SJSA1 (cell line): ENCODE data around the gene CPSF3. TPM values are rescaled to one million over a fixed set of nuclear protein-coding genes. Genes with fewer than 3 reads are reported as not detected.
A peak's percentile ranks its signal among the peaks of the same experiment; 100 is the strongest.

Source experiments
- DNase-seq, 2 experiments: peaks; one replicate each; pipeline ENCODE4 v3.0.0-alpha.2; 2015 to 2020; ENCODE audit warnings: low spot score in 2 of 2, low read depth in 1 of 2
- H3K27ac ChIP-seq: fragments of 250-450 bp; sonication (Bioruptor Pico); 2 replicates; pipeline ENCODE4 v1.5.1; 2020; ENCODE audit warnings: mild to moderate bottlenecking, moderate library complexity
- H3K27me3 ChIP-seq: fragments of 250-450 bp; sonication (Bioruptor Pico); replicated peaks from 2 replicates; pipeline ENCODE4 v1.5.1; 2020; ENCODE audit warnings: mild to moderate bottlenecking, moderate library complexity
- H3K36me3 ChIP-seq: fragments of 250-450 bp; sonication (Bioruptor Pico); 2 replicates; pipeline ENCODE4 v1.5.1; 2020; ENCODE audit warnings: mild to moderate bottlenecking
- H3K4me1 ChIP-seq: fragments of 250-450 bp; sonication (Bioruptor Pico); replicated peaks from 2 replicates; pipeline ENCODE4 v1.6.1; 2021; ENCODE audit warnings: mild to moderate bottlenecking
- H3K4me3 ChIP-seq: fragments of 250-450 bp; sonication (Bioruptor Pico); 2 replicates; pipeline ENCODE4 v1.5.1; 2020; ENCODE audit warnings: mild to moderate bottlenecking
- H3K9me3 ChIP-seq: fragments of 250-450 bp; sonication (Bioruptor Pico); replicated peaks from 2 replicates; pipeline ENCODE4 v1.5.1; 2020; ENCODE audit warnings: mild to moderate bottlenecking
- total RNA-seq: library from RNA; depleted of rRNA; stranded (reverse); fragments of >200 nt; shearing (Covaris generic); gene quantifications from 2 replicates; pipeline ENCODE4 v1.2.3, GENCODE V29; 2014

CPSF3 gene
- total RNA-seq, 1 experiment from 2014 or later: 52.6 TPM

DNA sequence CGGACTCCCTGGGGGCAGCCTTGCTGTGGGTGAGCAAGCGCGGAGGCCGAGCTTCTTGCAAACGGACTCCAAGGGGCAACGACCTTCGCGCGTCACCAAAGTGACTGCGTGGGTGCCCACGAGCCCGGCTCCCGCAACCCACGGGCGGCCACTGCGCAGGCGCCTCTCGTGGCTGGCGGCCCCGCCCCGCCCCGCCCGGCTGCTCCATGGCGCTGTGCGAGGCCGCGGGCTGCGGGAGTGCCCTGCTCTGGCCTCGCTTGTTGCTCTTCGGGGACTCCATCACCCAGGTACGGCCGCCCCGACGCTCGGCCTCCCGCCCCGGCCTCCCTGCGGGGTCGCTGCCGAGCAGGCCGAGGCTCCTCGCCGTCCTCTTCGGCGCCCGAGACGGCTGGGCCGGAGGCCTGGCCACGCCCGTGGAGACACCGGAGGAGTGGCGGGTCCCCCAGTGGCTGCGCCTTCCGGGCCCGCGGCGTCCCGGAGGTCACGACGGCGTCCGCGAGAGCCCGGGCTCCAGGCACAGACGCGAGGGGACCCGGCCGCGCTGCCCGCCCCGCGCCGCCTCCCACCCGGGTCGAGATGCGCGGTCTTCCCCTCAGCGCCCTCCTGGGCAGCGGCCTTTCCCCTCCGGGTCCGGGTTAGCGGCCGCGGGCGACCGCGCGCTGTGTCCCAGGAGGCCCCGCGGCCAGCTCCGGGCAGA is 51.1 kb downstream of the CPSF3 start, which contains the start of gene IAH1:
IAH1 (plus strand) TSS at position 191 of the 697 bp plus-strand sequence; CDS start at position 207, 16 bp downstream.
- H3K4me1 ChIP-seq: peaks cover 17% of the 10 kb centered on the region
- peak within 1 kb of the TSS; percentile 76 for H3K27ac ChIP-seq
- H3K36me3 ChIP-seq: peaks cover 70% of the 10 kb centered on the region
- no peaks in the 10 kb centered on the region for H3K27me3 ChIP-seq
- peak within 1 kb of the TSS; percentile 87 for H3K4me3 ChIP-seq
- DNase-seq: peak; percentile 53 to 87
- H3K9me3 ChIP-seq: no peaks in the 10 kb centered on the region

DNA sequence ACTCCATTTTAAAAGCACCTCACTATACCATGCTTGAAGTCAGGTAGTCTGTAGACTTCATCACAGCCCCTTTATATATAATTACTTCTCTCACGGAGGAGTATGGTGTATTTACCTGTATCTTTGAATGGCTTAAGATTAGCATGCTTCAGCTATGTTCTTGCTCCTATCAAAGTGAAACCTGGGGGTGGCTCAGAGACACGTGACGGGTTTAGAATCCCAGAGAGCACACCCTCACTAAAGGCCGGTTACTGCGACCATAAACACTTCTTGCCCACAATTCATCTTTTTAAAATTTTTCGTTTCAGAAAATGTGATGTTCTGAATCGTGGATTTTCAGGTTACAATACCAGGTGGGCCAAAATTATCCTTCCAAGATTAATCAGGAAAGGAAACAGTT is 54.5 kb downstream of the CPSF3 start:
- peaks cover 32% of the 10 kb centered on the region for H3K4me1 ChIP-seq
- no peak overlapping the region for H3K27ac ChIP-seq
- H3K36me3 ChIP-seq: peaks cover 82% of the 10 kb centered on the region
- H3K4me3 ChIP-seq: no peak overlapping the region
- H3K9me3 ChIP-seq: no peaks in the 10 kb centered on the region
- DNase-seq: no peak
- no peaks in the 10 kb centered on the region for H3K27me3 ChIP-seq

GRCh38 chr2:9478526-9478925 is 55.1 kb downstream of the CPSF3 start:
- peaks cover 82% of the 10 kb centered on the region for H3K36me3 ChIP-seq
- H3K9me3 ChIP-seq: no peaks in the 10 kb centered on the region
- H3K4me3 ChIP-seq: no peak overlapping the region

DNA sequence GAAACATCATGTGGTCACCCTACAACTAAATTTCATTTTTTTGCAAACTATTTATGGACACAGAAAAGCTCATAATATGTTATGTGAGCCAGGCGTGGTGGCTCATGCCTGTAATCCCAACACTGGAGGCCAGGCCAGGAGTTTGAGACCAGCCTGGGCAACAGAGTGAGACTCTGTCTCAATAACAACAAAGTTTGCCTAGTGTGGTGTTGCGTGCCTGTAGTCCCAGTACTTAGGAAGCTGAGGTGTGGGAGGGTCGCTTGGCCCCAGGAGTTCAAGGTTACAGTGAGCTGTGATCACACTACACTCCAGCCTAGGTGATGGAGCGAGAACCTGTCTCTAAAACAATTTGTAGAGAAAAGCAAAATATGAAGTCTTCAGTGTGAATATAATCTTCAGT is 56.7 kb downstream of the CPSF3 start:
- Histone ChIP-seq H3K36me3 (peaks cover 85% of the 10 kb centered on the region), H3K27me3 (no peaks in the 10 kb centered on the region), H3K4me1 (peaks cover 26% of the 10 kb centered on the region), H3K27ac (no peak overlapping the region), H3K4me3 (no peak overlapping the region), H3K9me3 (no peaks in the 10 kb centered on the region)
- peak in 1 of 2 experiments; percentile 30 for DNase-seq

More at GRCh38 chr2:9478526-9478925, 55.1 kb downstream of the CPSF3 start:
- DNase-seq: no peak
- Histone ChIP-seq H3K27ac (no peak overlapping the region), H3K4me1 (peaks cover 32% of the 10 kb centered on the region), H3K27me3 (no peaks in the 10 kb centered on the region)

GRCh38 chr2:9483107-9483506 is 59.7 kb downstream of the CPSF3 start:
- H3K27me3 ChIP-seq: no peaks in the 10 kb centered on the region
- peaks cover 15% of the 10 kb centered on the region for H3K4me1 ChIP-seq
- no peaks in the 10 kb centered on the region for H3K9me3 ChIP-seq
- H3K36me3 ChIP-seq: peaks cover 93% of the 10 kb centered on the region
- DNase-seq: no peak
- no peak overlapping the region for H3K4me3 ChIP-seq
- H3K27ac ChIP-seq: no peak overlapping the region

- peaks cover 15% of the 10 kb centered on the region for H3K4me1 ChIP-seq
- H3K27me3 ChIP-seq: no peaks in the 10 kb centered on the region
- H3K27ac ChIP-seq: no peak overlapping the region
- peaks cover 96% of the 10 kb centered on the region for H3K36me3 ChIP-seq
- H3K4me3 ChIP-seq: no peak overlapping the region
- no peaks in the 10 kb centered on the region for H3K9me3 ChIP-seq
- DNase-seq: peak in 1 of 2 experiments; percentile 27
Measured at GRCh38 chr2:9484533-9484932, 61.1 kb downstream of the CPSF3 start.

DNA sequence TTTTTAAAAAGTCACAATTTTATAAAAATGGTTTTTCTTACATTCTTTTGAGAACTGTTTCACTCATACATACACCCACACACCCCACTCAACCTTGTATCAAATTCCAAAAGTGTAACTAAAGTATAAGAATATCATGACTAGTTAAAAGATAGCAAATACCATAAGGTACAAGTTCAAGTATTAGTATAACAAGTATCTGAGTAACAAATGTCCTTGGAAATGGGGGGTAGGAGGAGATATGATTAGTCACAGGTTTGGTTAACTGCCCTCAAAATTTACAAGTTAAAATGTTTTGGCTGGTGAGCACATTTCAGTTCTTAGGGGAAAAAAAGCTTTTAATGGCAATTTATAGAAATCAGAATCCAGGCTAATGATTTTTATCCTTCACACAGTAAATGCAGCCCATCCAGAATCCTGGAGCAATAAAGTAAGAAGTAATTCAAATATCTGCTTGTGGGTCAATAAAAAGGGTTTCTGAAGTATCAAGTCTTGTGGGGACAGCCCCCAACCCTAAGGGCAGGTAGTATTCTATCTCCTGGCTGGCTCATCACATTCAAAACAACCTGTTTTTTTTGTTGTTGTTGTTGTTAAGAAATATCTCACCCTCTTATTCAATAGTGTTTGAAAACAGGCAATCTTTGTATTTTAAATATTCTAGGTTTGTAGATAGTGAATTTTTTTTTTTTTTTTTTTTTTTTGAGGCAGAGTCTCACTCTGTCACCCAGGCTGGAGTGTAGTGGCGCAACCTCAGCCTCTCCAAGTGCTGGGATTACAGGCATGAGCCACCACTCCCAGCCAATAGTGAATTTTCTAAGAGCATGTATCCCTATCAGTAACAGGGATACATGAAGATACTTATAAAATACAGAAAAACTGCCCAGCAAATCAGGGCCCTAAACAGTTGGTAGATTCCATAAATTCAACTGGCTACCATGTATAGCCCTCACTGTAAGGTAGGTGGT is 65.4 kb downstream of the CPSF3 start:
- Histone ChIP-seq H3K27me3 (no peaks in the 10 kb centered on the region), H3K4me1 (no peaks in the 10 kb centered on the region), H3K4me3 (no peak overlapping the region), H3K27ac (no peak overlapping the region), H3K36me3 (peaks cover 99% of the 10 kb centered on the region), H3K9me3 (no peaks in the 10 kb centered on the region)
- no peak for DNase-seq

- Histone ChIP-seq H3K27ac (no peak overlapping the region), H3K27me3 (no peaks in the 10 kb centered on the region), H3K36me3 (peaks cover 94% of the 10 kb centered on the region)
Measured at GRCh38 chr2:9490789-9491188, 67.3 kb downstream of the CPSF3 start.

DNA sequence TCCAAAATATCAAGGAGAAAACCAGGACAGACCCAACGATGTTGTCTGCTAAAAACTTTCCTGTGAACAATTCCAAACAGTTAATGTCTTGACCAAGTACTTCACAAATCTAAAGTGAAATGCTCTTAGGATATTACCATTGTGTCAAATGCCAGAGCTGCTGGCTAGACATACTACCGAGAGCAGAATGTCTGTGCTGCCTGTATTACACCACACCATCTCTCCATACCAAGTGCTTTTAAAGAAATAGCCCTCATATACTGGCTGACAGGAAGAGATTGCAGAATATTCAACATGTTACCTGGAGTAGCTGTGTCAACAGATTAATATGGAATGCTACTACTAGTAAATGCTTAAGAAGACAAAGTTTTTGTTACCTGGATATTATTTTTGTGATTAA is 69.5 kb downstream of the CPSF3 start:
- H3K27me3 ChIP-seq: no peaks in the 10 kb centered on the region
- H3K9me3 ChIP-seq: no peaks in the 10 kb centered on the region
- DNase-seq: no peak
- H3K36me3 ChIP-seq: peaks cover 88% of the 10 kb centered on the region
- no peak overlapping the region for H3K4me3 ChIP-seq
- H3K27ac ChIP-seq: no peak overlapping the region
- peaks cover under 1% of the 10 kb centered on the region for H3K4me1 ChIP-seq

More at GRCh38 chr2:9490789-9491188, 67.3 kb downstream of the CPSF3 start:
- Histone ChIP-seq H3K9me3 (no peaks in the 10 kb centered on the region), H3K4me1 (no peaks in the 10 kb centered on the region), H3K4me3 (no peak overlapping the region)
- DNase-seq: no peak

GRCh38 chr2:9493478-9493877 is 70.0 kb downstream of the CPSF3 start:
- Histone ChIP-seq H3K4me1 (peaks cover 6% of the 10 kb centered on the region), H3K4me3 (no peak overlapping the region), H3K36me3 (peaks cover 86% of the 10 kb centered on the region), H3K9me3 (no peaks in the 10 kb centered on the region), H3K27me3 (no peaks in the 10 kb centered on the region), H3K27ac (no peak overlapping the region)
- no peak for DNase-seq

DNA sequence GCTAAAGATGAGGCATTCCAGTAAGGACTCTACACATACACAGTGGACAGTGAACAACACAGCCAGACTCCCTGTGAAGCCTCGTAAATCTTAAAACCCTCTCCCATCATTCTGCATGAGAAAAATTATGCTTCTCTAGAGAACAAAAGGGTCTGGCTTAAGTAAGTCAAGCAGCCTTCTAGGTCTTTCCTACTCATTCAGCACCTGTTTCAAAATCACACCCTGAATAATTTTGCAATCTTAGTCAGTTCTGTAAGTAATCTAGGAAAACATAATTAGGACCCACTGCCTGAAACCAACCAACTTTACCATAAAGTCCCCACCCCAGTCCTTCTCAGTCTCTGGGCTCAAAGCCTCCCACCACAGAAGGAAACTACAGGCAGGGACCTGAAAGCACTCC is 70.6 kb downstream of the CPSF3 start:
- no peak for DNase-seq
- Histone ChIP-seq H3K4me3 (no peak overlapping the region), H3K27me3 (no peaks in the 10 kb centered on the region), H3K9me3 (no peaks in the 10 kb centered on the region), H3K36me3 (peaks cover 84% of the 10 kb centered on the region), H3K27ac (no peak overlapping the region), H3K4me1 (peaks cover 10% of the 10 kb centered on the region)

- Histone ChIP-seq H3K27me3 (no peaks in the 10 kb centered on the region), H3K4me3 (no peak overlapping the region), H3K4me1 (peaks cover 10% of the 10 kb centered on the region), H3K9me3 (no peaks in the 10 kb centered on the region), H3K36me3 (peaks cover 82% of the 10 kb centered on the region), H3K27ac (no peak overlapping the region)
- DNase-seq: no peak
Measured at GRCh38 chr2:9497017-9497416, 73.6 kb downstream of the CPSF3 start.

DNA sequence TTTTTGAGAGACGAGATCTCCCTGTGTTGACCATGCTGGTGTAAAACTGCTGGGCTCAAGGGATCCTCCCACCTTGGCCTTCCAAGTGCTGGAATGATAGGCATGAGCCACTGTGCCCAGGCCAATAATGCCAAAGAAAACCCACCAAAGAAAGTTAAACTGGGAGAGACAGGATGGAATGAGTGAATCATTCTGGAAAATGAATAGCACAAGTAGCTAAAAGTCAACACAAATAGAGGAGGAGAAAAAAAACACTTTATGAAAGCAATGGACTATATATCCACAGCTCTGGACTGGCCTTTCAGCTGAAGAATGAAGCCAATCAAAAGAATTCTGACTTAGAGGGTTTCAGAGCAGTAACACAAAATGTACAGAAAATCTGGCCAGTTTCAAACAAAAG is 74.8 kb downstream of the CPSF3 start:
- H3K36me3 ChIP-seq: peaks cover 76% of the 10 kb centered on the region
- H3K4me1 ChIP-seq: peaks cover 10% of the 10 kb centered on the region
- H3K4me3 ChIP-seq: no peak overlapping the region
- no peaks in the 10 kb centered on the region for H3K27me3 ChIP-seq
- peak in 1 of 2 experiments; percentile 52 for DNase-seq
- no peaks in the 10 kb centered on the region for H3K9me3 ChIP-seq
- no peak overlapping the region for H3K27ac ChIP-seq

DNA sequence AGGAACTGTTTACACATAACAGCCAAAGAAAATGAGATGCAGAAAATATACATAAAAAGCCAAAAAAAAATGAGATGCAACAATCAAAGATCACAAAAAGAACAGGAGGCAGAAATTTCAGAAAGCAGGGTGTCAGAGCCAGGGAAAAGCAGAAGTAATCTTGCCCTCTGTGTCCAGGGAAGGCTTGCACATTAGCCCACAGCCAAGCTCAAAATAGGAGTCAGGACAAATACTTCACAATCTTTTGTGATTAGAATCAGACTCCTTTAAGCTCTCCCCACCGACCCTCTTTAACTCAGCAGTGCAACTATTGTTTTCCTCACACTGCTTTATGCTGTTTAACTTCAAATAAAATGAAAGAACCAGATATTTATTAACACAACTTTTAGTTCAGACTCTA is 85.5 kb downstream of the CPSF3 start:
- H3K27me3 ChIP-seq: no peaks in the 10 kb centered on the region
- no peak overlapping the region for H3K4me3 ChIP-seq
- no peaks in the 10 kb centered on the region for H3K4me1 ChIP-seq
- no peak overlapping the region for H3K27ac ChIP-seq
- H3K9me3 ChIP-seq: no peaks in the 10 kb centered on the region
- H3K36me3 ChIP-seq: peaks cover 56% of the 10 kb centered on the region
- DNase-seq: no peak
